ENCODE results near the gene PDIA5. TPM values are rescaled to one million over a fixed set of nuclear protein-coding genes. Genes with fewer than 3 reads are reported as not detected.

Gene PDIA5
- total RNA-seq = 6.0 TPM
- long read RNA-seq, transcript PDIA5-201 (17 exons, 1,799 nt) = major isoform, 7 of 11 reads
- long read RNA-seq, partial matches to known transcripts = 2 of 11 reads
- long read RNA-seq, other reads (novel, unspliced or antisense) = 2 of 11 reads

- Histone ChIP-seq H3K36me3 (no peaks in the 10 kb centered on the region), H3K27ac (replicated peaks) (peak within 1 kb of the TSS; percentile 89), H3K4me1 (peaks cover 49% of the 10 kb centered on the region), H3K27me3 (ENCODE audit: low read depth) (no peaks in the 10 kb centered on the region), H3K9me3 (replicated peaks) (no peaks in the 10 kb centered on the region), H3K4me3 (peak within 1 kb of the TSS; percentile 99)
- intact Hi-C loops (cut with micrococcal nuclease) = no loop called here
- peak; percentile 92 for DNase-seq
- TF ChIP-seq CTCF (IDR thresholded peaks at IDR 0.05; ENCODE audit: borderline replicate concordance) = no peak
Observed at GRCh38 chr3:123066896-123067688, at the start of gene PDIA5. Gene PDIA5 (plus strand): TSS chr3:123067025. CDS start chr3:123067165, 140 bp downstream.

DNA sequence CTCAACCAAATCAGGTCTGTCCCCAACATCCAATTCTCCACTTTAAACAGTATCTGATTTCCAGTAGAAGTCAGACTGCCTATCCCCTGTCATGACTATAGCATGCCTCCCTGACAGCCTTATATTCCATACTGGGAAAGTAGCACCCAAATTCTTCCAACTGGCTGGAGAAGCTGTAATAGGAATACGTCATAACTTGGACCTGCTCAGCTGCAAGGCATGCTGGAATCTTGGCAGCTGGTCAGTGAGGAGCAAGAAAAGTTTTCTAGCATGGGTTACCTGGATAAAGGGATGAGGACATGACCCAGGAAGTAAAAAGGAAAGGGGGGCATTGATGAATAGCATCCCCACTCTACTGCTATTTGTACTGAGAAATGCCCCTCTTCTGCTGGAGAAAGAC is 48.1 kb upstream of the PDIA5 start:
- no peaks in the 10 kb centered on the region for H3K27me3 ChIP-seq (ENCODE audit: low read depth)
- no peak overlapping the region for H3K4me3 ChIP-seq
- H3K27ac ChIP-seq (replicated peaks) = no peak overlapping the region
- no peak for DNase-seq
- no peak for TF ChIP-seq CTCF (IDR thresholded peaks at IDR 0.05; ENCODE audit: borderline replicate concordance)
- H3K9me3 ChIP-seq (replicated peaks) = no peaks in the 10 kb centered on the region
- H3K36me3 ChIP-seq = no peaks in the 10 kb centered on the region
- H3K4me1 ChIP-seq = peaks cover 35% of the 10 kb centered on the region
- intact Hi-C loops (cut with micrococcal nuclease) = no loop called here

DNA sequence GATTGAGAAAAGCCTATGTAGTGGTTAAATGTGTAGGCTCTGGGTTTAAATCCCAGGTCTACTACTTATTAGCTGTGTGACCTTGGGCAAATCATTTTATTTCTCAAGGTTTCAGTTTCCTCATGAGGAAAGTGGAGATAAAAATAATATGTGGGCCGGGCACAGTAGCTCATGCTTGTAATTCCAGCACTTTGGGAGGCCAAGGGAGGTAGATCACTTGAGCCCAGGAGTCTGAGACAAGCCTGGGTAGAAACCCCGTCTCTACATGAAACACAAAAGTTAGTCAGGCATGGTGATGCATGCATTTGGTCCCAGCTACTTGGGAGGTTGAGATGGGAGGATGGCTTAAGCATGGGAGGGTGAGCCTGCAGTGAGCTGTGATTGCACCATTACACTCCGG is 47.7 kb upstream of the PDIA5 start:
- Histone ChIP-seq H3K9me3 (replicated peaks) (no peaks in the 10 kb centered on the region), H3K4me1 (peaks cover 30% of the 10 kb centered on the region), H3K27ac (replicated peaks) (no peak overlapping the region), H3K4me3 (no peak overlapping the region), H3K36me3 (no peaks in the 10 kb centered on the region), H3K27me3 (ENCODE audit: low read depth) (no peaks in the 10 kb centered on the region)
- intact Hi-C loops (cut with micrococcal nuclease) = no loop called here
- TF ChIP-seq CTCF (IDR thresholded peaks at IDR 0.05; ENCODE audit: borderline replicate concordance) = no peak
- DNase-seq = no peak

DNA sequence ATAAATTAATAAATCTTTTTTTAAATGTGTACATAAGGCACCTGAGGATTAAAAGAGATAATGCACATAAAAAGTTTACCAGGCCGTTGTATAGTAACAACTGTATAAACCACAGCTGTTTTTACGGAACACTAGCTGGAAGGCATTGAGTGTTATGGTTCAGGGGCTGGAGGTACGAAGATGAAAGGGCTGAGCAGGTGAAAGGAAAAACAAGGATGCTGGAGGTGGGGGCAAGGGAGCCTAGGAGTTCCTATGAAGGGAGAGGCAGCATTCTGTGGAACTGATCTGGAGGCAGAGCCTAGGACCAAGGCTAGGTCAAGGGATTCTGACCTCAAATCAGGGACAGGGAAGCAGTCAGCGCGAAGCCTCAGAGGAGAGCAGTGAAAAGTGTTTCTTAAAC is 47.2 kb upstream of the PDIA5 start:
- Histone ChIP-seq H3K9me3 (replicated peaks) (no peaks in the 10 kb centered on the region), H3K27ac (replicated peaks) (no peak overlapping the region), H3K4me3 (no peak overlapping the region), H3K4me1 (peaks cover 29% of the 10 kb centered on the region), H3K36me3 (no peaks in the 10 kb centered on the region), H3K27me3 (ENCODE audit: low read depth) (no peaks in the 10 kb centered on the region)
- no peak for TF ChIP-seq CTCF (IDR thresholded peaks at IDR 0.05; ENCODE audit: borderline replicate concordance)
- intact Hi-C loops (cut with micrococcal nuclease) = no loop called here
- DNase-seq = no peak

- H3K36me3 ChIP-seq = no peaks in the 10 kb centered on the region
- no peak for DNase-seq
- TF ChIP-seq CTCF (IDR thresholded peaks at IDR 0.05; ENCODE audit: borderline replicate concordance) = no peak
- H3K27ac ChIP-seq (replicated peaks) = no peak overlapping the region
- peaks cover 6% of the 10 kb centered on the region for H3K27me3 ChIP-seq (ENCODE audit: low read depth)
- H3K9me3 ChIP-seq (replicated peaks) = no peaks in the 10 kb centered on the region
- H3K4me3 ChIP-seq = no peak overlapping the region
- intact Hi-C loops (cut with micrococcal nuclease) = no loop called here
- H3K4me1 ChIP-seq = peaks cover 29% of the 10 kb centered on the region
Observed at GRCh38 chr3:123020709-123021108, 46.1 kb upstream of the PDIA5 start.
